Stimulated activated CD4-positive, alpha-beta T cell treated with anti-CD3 and anti-CD28 coated beads, Interleukin-12 subunit alpha, Interleukin-12 subunit beta, amount 100 ng/mL, for 24 hours (primary cell): Measurements from ENCODE around the gene GAS6.

ENCODE experiments used
- DNase-seq, 2 experiments: peaks; one replicate each; pipeline ENCODE4 v3.0.0-alpha.2; 2020; ENCODE audit warnings: low read depth in 2 of 2

GAS6 gene

GRCh38 chr13:113851826-113852535 is 11.9 kb downstream of the GAS6 start:
- no peak for DNase-seq

DNA sequence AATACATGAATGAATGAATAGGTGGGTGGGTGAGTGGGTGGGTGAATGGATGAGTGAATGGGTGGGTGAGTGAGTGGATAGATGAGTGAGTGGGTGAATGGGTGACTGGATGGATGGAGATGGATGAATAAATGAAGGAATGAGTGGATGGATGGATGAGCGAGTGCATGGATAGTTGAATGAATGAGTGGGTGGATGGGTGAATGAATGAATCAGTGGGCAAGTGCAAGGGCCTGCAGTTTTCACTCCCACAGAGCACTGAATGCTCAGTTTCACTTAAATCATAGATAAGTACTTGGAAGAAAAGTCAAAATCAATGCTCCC is 12.4 kb downstream of the GAS6 start:
- DNase-seq = no peak

DNA sequence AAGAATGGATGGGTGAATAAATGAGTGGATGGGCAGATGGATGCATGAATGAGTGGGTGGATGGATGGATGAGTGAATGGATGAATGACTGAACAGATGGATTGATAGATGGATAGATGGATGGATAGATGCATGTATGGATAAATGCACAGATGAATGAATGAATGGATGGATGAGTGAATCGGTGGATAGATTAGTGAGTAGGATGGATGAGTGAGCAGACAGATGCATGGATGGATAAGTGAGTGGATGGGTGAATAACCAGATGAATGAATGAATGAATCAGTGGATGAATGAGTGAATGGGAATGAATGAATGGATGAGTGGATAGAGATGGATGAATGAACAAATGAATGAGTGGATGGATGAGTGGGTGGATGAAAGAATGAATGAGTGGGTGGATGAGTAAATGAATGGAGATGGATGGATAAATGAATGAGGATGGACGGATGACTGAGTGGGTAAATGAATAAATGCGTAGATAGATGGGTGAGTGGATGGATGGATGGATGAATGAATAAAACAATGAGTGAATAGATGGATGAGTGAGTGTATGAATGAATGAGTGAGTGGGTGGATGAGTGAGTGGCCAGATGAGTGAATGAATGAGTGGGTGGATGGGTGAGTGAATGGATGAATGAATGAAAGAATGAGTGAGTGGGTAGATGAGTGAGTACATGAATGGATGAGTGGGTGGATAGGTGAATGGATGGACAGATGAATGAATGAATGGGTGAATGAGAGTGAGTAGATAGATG is 13.0 kb downstream of the GAS6 start:
- DNase-seq = no peak

- DNase-seq = no peak
Observed at GRCh38 chr13:113849981-113850721, 13.7 kb downstream of the GAS6 start.

DNA sequence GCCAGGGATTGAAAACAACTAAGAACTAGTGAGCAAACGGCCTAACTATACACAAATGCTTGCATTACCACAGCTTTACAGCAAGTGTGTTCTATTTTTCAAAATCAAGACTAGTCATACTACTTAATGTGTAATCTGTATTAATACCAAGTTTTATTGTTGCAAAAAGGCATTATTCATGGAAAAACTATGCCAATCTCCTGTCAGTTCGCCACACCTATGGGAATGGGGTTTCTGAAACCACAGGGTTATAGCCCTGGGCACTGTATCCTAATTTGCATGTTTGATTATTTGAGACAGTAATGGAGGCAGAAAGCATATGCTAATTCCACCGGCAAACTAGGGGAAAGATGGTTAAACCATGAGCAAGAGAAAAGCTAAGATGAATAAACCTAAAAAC is 14.3 kb downstream of the GAS6 start:
- DNase-seq = no peak

GRCh38 chr13:113848431-113849260 is 15.2 kb downstream of the GAS6 start:
- no peak for DNase-seq

GRCh38 chr13:113848020-113848419 is 15.9 kb downstream of the GAS6 start:
- no peak for DNase-seq

- no peak for DNase-seq
Observed at GRCh38 chr13:113846636-113847318, 17.1 kb downstream of the GAS6 start.

DNA sequence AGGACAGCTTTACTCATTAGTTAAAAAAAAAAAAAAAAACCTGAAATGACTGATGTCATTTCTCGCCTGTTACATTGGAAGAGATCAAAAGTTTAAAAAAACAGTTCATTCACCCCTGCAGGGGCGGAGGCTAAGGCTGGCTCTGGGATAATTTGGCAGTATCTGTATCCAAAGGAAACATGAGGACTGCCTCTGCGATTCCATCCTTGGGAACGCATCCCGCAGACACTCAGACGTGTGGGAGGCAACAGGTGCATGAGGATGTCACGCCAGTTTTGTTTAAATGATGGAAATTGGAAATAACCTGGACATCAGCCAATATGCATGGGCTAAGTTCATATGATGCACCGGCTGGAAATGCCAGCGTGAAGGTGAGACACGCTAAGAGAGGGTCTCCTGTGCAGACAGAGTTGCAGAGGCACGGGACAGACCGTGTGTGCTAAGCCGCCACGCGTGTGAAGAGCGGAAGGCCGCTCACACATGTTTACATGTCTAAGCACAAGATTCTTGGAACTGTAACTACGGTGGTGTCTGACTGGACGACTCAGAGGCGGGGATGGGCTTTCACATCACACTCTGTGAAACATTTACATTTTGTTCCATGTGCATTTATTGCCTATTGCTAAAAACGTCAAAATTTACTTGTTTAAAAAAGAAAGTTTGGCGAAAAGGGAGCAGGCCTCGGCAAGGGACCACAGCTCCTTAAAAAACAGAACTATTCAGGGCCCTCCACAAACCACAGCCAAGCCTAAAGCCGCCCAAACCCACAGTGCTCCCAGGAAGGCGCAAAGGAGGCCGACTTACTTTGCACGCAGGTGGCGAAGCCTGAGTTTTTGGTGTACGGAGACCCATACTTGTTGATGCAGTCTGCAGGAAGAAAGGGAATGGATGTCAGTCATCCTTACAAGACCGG is 17.9 kb downstream of the GAS6 start:
- no peak for DNase-seq

- DNase-seq = no peak
Observed at GRCh38 chr13:113845055-113845454, 18.8 kb downstream of the GAS6 start.

GRCh38 chr13:113843864-113844556 is 19.9 kb downstream of the GAS6 start:
- no peak for DNase-seq

- no peak for DNase-seq
Observed at GRCh38 chr13:113843063-113843654, 20.7 kb downstream of the GAS6 start.

DNA sequence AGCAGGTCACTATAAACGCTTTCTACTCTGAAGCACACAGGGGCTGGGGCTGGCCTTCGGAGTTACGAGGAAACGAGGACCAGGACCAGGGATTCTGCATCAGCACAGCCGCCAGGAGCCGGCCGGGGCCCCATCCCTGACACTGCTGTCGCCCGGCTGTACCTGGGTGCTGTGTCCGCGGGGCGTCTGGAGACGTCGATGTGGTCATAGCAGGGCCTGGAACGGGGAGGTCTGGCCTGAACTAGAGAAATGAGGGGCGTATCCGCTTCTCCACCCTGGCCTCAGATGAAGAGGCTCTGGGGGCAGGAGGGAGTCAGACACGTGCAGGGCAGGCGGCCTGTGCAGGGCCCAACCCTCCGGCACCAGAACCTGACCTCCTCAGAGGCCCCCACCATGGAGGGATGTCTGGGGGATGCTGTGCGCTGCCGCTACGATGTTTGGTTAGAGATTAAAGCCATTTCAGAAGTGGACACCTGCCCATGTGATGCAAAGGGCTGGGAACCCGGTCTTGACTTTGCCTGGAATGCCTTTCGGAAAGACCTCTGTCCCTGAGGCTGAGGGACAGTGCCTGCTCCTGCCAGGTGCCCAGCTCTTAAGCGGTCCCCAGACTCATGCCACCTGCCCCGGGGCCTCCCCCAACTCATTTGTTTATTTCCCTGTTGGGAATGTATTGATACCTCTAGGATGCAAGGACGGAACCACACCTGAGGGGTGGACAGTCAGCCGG is 21.4 kb downstream of the GAS6 start:
- DNase-seq = no peak

DNA sequence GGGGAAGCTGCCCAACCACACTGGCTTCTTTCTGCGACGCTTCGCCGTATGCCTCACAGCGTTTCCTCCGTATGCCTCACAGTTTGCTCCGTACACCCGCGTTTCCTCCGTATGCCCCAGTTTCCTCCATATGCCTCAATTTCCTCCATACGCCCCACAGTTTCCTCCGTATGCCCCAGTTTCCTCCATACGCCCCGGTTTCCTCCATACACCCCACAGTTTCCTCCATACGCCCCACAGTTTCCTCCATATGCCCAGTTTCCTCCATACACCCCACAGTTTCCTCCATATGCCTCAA is 22.6 kb downstream of the GAS6 start:
- DNase-seq = no peak

GRCh38 chr13:113840541-113841352 is 23.1 kb downstream of the GAS6 start:
- no peak for DNase-seq

- no peak for DNase-seq
Observed at GRCh38 chr13:113839536-113840204, 24.2 kb downstream of the GAS6 start.

GRCh38 chr13:113838711-113839201 is 25.1 kb downstream of the GAS6 start:
- no peak for DNase-seq
